NCI-H69 (cell line): ENCODE measurements around the gene ATP4B.

ENCODE experiments used
- DNase-seq: peaks from one replicate; lab custom pipeline; 2025; lab: John Stamatoyannopoulos, UW

The ATP4B gene

DNA sequence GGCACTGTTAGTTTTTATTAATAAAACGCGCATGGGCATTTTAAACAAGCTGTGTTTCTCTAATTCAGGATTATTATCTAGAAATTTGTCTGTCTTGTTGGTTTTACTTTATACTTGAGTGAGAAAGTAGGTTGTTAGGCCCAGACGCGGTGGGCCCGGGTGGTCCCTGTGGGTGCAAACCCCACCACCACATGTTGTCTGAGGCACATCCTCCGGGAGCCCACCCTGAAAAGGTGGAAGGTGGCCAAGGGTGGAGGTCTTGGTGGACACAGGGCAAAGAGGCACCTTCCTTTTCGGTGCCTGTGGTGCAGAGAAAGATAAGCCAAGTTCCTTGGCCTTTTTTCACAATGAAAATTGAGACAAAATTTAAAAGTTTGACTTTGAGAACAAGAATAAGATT lies 16.6 kb downstream of the ATP4B start:
- DNase-seq = no peak

DNA sequence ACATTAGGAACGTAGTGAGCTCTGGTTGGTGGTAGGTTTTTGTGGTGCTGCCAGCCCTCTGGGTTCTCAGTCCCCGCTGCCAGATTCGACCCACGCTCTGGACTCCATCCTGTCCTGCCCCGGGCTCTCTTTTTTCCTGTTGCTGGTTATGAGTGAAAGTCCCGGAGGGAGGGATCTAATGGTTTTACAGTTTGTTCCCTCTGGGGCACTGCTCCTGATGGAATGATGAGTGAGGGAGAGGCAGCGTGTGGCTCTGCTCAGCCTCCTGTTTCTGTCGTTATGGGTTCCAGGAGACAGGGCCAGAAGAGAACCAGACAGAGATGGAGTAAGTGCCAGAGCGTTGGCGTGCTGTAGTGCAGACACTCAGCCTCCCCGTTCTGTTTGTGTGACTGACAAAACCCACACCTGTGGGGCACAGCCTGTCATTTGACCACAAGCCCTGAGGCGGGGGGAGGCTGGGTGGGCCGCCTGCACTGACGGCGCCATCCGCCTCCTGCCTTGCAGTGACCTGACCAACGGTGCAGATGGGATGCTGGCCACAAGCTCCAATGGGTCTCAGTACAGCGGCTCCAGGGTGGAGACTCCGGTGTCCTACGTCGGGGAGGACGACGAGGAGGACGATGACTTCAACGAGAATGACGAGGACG lies 18.3 kb downstream of the ATP4B start:
- no peak for DNase-seq

DNA sequence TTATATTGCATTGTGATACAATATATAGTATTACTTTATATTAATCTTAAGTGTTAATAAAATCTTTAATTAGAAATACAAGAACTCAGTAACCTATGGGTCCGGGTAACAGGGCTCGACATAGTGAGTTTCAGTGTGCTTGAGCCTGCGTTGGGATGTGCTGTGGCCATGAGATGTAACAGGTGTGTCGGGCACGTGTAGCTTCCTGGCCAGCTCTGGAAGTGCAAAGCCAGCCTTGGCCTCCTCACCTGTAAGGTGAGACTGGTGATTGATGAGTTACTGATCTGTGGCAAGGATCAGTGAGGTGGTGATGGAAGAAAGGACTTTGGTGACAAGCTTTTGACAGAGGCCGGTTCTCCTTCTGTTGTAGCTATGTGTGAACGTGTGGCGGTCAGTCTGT lies 19.2 kb downstream of the ATP4B start:
- DNase-seq = no peak

DNA sequence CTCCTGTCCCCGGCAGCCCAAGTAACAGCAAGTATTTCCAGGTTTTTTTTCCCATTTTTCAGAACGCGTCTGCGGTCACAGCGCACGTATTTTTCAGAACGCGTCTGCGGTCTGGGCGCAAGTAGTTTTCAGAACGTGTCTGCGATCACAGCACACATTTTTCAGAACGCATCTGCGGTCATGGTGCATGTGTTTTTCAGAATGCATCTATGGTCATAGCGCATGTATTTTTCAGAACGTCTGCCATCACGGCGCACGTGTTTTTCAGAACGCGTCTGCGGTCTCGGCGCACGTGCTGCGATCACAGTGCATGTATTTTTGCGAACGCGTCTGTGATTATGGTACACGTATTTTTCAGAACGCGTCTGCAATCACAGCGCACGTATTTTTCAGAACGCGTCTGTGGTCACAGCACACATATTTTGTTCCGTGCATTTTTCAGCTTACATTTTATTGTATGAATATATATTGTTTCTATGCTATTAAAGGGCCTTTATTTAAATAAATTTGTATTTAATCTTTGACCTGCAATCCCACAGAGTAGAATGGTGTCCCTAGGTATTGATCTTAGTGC lies 19.7 kb downstream of the ATP4B start:
- no peak for DNase-seq

DNA sequence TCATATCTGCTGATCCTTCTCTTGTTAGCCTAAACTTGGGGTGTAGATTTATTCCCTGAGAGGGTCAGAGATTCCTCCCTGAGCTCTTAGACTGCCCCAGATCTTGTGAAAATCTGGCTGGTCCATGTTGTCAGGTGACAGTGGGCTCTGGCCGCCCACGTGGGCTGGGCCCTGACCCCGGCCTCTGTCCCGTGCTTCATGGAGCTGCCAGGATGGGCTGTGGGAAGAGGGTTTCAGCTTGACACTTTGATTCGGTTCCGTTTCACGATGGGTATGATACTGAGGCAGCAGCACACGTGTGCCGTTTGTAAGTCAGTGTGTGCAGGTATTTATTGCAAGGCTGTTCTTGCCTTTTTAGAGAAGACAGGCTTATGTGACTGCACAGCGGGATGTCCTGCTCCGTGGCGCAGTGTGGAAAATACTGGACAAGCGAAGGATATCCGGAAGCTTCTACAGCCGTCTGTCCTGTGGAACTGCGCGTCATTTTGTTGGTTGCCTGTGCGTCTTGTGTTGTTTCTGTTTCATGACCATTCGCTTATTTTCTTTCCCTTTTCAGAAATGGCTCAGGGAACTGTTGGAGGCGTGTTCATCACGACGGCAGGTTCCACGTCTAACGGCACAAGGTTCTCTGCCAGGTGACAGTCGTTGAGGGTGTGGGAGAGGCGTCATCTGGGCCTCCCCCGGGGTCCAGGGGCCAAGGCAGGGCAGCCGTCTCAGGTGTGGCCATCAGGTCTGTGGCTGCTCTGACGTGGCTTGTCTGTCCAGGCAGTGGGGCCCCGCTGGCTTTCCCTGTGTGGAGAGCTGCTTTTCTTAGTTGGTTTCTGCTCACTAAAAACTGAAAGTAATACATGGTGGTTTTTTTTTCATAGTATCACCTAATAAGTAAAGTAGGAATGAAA lies 20.5 kb downstream of the ATP4B start:
- no peak for DNase-seq

DNA sequence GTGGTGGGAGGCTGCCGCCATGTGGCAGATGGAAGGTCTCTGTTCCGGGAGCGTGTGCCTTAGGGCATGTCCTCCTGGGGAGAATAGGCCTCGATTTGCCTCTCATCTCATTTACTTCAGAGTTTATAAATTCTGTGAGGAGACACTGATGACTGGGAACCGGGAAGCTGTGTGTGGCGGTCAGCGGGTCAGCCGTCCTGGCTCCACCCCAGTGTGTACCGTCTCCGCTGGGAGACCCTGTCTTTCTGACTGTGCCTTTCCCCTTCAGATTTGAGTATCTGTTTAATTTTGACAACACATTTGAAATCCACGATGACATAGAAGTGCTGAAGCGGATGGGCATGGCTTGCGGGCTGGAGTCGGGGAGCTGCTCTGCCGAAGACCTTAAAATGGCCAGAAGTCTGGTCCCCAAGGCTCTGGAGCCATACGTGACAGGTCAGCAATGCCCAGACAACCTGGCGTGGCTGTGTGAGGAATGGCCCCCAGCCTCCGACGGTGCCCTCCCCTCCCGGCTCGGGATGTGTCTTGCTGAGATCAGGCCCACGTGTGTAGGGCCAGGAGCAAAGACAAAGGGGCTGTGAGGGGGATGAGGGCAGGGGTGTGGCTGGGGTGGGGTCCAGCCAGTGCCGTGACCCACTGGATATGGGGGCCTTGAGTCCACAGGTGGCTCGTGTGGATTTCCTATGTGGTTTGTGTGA lies 21.6 kb downstream of the ATP4B start:
- DNase-seq = no peak

DNA sequence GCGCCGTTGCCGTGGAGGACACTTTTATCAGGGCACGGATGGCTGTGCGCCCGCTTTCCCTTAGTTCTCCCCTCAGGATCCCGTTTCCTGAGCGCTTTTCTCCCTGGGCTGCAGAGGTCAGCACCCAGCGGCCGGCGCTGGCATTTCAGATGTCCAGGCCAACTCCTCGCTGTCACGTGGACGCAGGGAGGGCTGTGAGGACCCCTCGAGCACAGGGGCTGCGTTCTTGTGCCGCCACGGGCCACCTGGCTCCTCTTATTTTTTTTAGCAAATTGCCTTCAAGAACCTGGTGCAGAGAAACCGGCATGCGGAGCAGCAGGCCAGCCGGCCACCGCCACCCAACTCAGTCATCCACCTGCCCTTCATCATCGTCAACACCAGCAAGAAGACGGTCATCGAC lies 22.3 kb downstream of the ATP4B start:
- no peak for DNase-seq

DNA sequence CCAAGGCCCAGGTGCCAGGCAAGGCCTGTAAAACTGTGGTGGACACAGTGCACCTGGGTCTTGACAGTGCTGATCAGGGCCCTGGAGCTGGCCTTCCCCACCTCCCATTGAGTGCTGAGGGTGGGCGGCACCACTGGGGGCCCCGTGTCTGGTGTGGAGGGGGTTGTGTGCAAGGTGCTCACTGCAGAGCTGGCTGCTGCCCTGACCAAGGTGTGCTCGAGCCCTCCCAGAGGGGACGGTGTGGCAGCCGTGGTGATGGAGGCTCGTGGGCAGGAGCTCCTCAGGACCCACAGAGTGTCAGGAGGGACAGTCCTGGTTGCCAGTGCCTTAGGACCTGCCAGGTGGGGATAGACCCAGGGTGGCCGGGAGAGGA lies 23.0 kb downstream of the ATP4B start:
- no peak for DNase-seq

DNA sequence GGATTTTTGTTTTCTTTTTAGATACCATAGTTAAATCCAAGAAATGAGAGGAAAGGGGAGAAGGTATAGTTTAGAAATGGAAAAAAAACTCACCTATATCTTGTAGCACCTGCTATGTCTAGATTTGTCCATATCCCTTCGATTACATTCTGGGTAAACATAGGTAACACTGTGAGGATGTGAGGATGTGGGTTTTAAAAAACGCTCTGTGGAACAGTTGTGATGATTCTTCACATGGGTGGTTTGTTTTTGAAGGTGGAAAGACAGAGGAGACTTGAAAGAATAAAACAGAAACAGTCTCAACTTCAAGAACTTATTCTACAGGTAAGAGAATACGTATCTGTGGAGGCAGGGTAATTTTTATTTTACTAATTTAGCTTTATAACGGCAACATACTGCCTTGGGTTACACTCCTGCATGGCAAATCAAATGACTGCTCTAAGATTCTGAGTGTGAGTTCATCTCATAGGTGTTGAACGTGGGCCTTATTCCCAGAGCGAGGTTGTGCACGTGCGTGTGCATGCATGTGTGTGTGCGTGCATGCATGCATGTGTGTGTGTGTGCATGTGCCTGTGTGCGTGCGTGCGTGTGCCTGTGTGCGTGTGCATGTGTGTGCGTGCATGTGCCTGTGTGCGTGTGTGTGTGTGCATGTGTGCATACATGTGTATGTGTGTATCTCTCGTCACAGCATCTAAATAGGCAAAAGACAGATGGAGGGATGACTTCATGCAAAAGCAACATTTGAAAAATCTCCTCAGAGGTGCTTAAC lies 23.5 kb downstream of the ATP4B start:
- DNase-seq = no peak

DNA sequence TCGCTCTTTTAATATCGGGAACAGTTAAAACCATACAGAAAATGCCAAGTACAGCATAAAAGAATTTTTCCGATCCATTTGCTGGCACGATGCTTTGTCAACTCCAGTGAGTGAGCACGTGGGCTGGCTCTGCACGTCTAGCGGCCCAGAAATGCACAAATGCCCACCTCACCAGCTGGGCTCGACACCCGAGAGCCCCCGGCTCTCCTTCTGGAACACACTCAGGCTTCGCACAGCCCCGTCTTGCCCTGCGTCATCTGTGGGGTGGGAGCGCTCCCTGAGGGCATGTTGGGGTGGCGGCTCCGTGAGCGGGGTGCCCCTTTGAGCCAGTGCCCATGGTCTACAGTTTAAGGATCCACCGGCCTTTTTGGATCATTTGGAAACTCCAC lies 24.5 kb downstream of the ATP4B start:
- no peak for DNase-seq

DNA sequence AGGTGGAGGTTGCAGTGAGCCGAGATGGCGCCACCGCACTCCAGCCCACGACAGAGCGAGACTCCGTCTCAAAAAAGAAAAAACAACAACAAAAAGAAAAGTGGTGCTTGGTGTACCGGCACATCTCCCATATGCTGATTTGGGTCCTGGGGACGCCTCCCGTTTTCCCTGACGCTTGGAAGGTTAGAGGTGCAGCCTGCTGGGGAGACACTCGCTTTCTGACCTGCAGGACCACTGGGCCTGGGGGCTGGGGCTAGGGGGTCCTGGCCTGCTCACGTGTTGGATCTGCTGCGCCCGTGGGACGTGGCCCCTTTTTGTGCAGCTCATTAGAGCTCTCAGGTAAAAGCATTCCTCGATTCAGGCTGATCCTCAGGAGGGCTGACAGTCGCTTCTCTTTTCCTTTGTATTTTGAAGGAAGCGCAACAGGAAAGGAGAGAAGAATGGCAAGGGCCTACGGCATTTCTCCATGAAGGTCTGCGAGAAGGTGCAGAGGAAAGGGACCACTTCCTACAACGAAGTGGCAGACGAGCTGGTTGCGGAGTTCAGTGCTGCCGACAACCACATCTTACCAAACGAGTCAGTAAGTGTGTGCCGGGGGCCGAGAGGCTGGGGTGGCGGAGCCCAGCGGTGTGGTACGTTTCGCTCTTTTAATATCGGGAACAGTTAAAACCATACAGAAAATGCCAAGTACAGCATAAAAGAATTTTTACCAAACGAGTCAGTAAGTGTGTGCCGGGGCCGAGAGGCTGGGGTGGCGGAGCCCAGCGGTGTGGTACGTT lies 25.1 kb downstream of the ATP4B start:
- no peak for DNase-seq

DNA sequence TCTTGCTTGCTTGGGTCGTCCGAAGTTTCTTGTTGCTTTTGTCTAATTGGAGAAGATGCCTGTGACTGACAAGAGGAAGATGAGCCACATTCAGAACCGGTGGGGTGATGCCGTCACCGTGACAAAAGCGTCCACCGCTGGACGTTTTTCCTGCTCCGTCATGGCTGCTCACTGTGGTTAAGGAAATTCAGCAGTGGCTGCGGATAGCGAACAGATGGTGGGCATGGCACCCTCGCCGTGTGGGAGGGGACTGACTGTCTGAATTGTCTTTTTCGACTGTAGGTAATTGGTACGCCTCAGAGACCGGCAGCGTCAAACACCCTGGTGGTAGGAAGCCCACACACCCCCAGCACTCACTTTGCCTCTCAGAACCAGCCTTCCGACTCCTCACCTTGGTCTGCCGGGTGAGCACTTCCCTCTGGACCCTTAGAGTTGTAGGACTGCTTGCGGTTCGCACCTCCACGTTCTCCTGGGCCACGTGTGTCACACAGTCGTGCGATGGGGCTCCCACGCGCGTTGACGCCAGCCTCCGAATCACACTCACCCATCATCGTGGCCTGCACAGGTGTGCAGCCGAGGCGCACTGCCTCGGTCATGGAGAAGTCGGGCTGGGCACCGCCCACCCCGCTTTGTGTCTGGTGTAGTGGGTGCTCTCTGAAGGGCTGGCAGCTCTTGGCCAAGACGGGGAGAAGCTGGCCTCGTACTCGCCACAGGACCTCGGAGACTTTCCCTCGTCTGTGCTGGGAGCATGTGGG lies 26.5 kb downstream of the ATP4B start:
- DNase-seq = peak; percentile 23

DNA sequence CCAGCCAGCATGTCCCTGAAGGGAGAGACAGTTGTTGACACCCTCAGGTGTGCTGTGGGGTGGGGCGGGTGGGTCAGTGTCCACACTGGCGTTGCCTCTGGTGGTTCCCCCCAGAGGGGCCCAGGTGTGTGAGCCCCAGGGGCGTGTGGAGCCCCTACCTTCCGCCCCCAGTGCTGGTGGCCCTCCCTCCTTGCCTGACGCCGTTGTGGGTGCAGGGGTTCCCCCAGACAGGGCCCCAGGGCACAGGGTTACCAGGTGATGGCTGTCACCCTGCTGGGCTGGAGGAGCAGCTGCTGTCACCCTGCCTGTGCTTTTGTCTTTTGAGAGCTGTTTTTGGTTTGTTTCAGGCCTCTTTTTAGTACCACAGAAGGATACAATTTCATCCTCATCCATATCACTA lies 27.2 kb downstream of the ATP4B start:
- DNase-seq = peak; percentile 70

DNA sequence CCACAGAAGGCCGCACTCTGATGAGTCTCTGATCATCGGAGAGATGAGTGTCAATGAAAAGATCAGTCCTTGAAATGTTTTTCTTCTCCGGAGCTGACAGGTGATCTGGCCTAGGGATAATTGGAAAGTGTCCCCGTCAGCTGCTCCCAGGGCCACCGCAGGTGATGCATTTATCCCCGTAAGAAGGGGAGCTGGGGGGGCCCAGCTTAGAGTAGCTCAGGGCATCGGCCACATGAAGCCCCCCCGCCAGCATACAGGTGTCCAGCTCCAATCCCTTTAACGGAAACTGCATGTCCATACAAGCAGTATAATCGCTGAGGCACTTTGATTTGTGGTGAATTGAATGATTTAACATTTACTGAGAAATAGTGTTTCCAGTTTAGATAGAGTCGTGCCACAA lies 27.7 kb downstream of the ATP4B start:
- peak; percentile 44 for DNase-seq

DNA sequence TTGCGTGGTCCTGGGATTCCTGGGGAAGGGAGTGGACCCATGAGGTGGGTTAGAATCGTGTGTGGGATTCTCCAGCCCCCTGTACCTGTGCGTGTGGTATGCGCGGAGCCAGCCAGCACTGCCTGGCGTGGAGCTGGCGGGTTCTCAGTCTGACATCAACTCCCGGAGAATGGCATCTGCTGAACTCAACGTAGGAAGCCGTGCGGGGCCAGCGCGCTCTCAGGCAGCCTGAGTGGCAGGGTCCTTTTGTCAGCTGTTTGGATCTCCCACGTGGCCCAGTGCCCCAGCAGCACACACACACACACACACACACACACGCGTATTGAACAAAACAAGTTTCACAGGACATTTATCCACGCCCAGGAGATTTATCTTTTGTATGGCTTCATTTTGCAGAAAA lies 28.1 kb downstream of the ATP4B start:
- no peak for DNase-seq

DNA sequence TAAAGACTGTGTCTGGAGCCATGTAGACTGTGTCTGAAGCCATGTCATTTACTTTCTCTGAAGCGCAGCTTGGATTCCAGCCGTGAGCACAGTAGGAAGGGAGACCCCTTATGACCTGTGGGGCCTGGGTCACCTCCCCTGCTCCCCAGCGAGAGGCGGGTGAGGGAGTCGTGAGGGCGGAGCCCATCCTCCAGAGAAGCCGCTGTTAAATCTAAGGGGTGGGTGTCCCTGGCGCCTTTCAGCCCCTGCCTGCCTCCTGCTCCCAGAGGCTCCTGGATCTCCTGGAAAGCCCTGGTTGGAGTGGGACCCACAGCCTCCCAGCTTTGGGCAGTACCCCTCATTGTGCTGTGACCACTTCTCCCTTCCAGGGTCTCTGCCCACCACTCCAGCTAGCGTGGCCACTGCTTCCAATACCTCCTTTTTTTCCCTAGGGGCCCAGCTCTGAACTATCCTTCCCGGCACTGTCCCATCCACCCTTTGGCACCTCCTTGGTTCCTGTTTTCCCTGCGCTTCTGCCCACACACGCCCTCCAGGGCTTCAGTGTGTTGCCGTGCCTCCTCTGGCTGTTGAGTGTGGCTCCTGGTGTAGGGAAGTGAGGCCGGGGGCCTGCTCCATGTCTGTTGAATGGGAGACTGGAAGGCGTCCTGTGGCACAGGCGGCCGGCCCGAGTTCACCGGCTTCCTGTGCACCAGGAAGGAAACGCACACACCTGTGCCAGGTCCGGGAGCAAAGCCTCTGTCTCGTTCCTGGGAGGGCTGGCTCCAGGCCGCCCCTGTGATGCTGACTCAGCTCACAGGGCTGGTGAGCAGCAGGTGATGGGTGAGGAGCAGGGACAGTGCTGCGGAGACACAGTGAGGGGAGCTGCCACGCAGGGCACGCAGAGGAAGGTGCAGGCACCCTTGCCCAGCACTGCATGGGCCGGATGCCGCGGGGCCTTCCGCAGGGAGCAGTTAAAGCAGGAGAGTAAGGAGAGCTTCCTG lies 29.4 kb downstream of the ATP4B start:
- no peak for DNase-seq

DNA sequence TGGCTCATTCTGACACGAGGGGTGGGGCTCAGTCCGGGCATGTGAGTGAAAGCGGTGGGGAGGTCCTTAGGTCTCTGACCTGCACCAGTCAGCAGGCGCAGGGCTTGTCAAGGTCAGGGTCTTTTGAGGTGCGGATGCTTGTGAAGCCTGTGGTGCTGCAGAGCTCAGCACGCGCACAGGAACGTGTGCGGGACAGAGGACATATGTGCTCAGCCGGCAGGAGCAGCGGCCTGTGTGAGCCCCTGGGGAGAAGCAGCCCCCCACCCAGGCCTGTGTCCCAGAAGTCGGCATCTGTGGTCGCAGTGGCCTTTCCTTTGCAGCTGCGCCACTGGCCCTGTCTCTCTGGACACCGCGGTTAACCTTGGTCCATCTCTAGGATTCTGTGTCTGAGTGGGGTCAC lies 30.9 kb downstream of the ATP4B start:
- no peak for DNase-seq

DNA sequence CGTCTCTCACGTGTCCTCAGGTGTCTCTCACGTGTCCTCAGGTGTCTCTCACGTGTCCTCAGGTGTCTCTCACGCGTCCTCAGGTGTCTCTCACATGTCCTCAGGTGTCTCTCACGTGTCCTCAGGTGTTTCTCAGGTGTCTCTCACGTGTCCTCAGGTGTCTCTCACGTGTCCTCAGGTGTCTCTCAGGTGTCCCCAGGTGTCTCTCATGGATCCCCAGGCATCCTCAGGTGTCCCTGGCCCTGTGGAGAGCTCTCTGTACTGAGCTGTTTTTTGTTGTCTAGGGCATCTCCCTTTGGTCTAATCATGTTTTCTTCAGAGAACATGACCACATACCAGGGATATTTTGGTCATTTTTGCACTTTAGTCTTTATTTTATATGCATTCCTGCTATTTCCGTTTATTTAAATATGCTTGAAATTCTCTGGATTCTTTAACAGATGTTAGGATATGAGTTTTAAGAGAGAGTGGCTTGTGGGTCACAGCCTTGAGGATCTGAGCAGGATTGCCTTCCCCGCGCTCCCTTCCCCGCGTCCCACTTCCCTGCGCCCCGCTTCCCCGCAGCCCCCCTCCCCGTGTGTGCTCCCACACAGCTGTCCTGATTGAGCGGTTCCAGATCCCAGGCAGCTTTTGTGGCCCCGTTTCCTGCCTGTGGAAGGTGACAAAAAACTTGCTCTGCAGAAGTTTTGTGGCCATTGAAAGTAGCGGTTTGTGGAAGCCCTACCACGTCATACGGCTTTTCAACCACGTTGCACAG lies 31.9 kb downstream of the ATP4B start:
- DNase-seq = no peak
